GM18511 (cell line): ENCODE results near the gene VEPH1.

ENCODE experiments used
- ATAC-seq: cut with Tn5 transposase; IDR thresholded peaks from one replicate; pipeline ENCODE4 v1.9.1; 2021; ENCODE audit warnings: mild to moderate bottlenecking, moderate library complexity; ENCODE audit not compliant: unreplicated experiment

Gene VEPH1

GRCh38 chr3:157502916-157503595 is at the start of gene VEPH1:
Gene VEPH1, minus strand, starts transcription at chr3:157503416. Its CDS starts 8,067 bp downstream, at chr3:157495349.
- no peak for ATAC-seq

- ATAC-seq, result no peak
These were observed 48.7 kb upstream of the VEPH1 start for GRCh38 chr3:157551961-157552360.

GRCh38 chr3:157549498-157549897 is 46.3 kb upstream of the VEPH1 start:
- ATAC-seq, result no peak

- no peak for ATAC-seq
These were observed 41.4 kb upstream of the VEPH1 start for GRCh38 chr3:157544501-157545130.

- no peak for ATAC-seq
These were observed 40.4 kb upstream of the VEPH1 start for GRCh38 chr3:157543501-157544035.

- no peak for ATAC-seq
These were observed 39.7 kb upstream of the VEPH1 start for GRCh38 chr3:157542711-157543500.

- ATAC-seq, result no peak
These were observed 38.5 kb upstream of the VEPH1 start for GRCh38 chr3:157541506-157542236.

- no peak for ATAC-seq
These were observed 37.4 kb upstream of the VEPH1 start for GRCh38 chr3:157540656-157541055.

GRCh38 chr3:157535667-157536066 is 32.5 kb upstream of the VEPH1 start:
- ATAC-seq, result no peak

- ATAC-seq, result no peak
These were observed 31.5 kb upstream of the VEPH1 start for GRCh38 chr3:157534725-157535161.

GRCh38 chr3:157533298-157534070 is 30.3 kb upstream of the VEPH1 start:
- no peak for ATAC-seq

GRCh38 chr3:157532529-157533297 is 29.5 kb upstream of the VEPH1 start:
- ATAC-seq, result peak; percentile 87

- no peak for ATAC-seq
These were observed 28.6 kb upstream of the VEPH1 start for GRCh38 chr3:157531771-157532170.

- ATAC-seq, result no peak
These were observed 28.1 kb upstream of the VEPH1 start for GRCh38 chr3:157531301-157531660.

- no peak for ATAC-seq
These were observed 27.6 kb upstream of the VEPH1 start for GRCh38 chr3:157530637-157531300.

GRCh38 chr3:157529751-157530150 is 26.5 kb upstream of the VEPH1 start:
- ATAC-seq, result no peak

- no peak for ATAC-seq
These were observed 25.9 kb upstream of the VEPH1 start for GRCh38 chr3:157529085-157529484.

- no peak for ATAC-seq
These were observed 24.1 kb upstream of the VEPH1 start for GRCh38 chr3:157527131-157527881.
